ENCODE data around the gene PID1. TPM values are rescaled to one million over a fixed set of nuclear protein-coding genes. Genes with fewer than 3 reads are reported as not detected.

Gene PID1
- total RNA-seq, 4 donors from 2014 or later = 33.1 to 48.6 (median 39.7) TPM

- Histone ChIP-seq H3K27ac (no peak overlapping the region), H3K36me3 (no peaks in the 10 kb centered on the region), H3K4me3 (no peak overlapping the region), H3K9me3 (no peaks in the 10 kb centered on the region), H3K27me3 (no peaks in the 10 kb centered on the region), H3K4me1 (no peaks in the 10 kb centered on the region)
- no peak for TF ChIP-seq POLR2A (IDR thresholded peaks at IDR 0.05)
- TF ChIP-seq EP300 (IDR thresholded peaks at IDR 0.05) = no peak
- no peak for TF ChIP-seq CTCF (IDR thresholded peaks at IDR 0.05)
- no peak for DNase-seq (ENCODE audit: low spot score in 2 of 2)
- WGBS, 2 donors = 93 to 98% methylated on average over 3 of the region's 3 CpGs
Measured at GRCh38 chr2:229160180-229160579, 110.9 kb downstream of the PID1 start.

- no peak overlapping the region for H3K4me3 ChIP-seq
- no peak overlapping the region for H3K27ac ChIP-seq
- TF ChIP-seq EP300 (IDR thresholded peaks at IDR 0.05) (no peak), POLR2A (IDR thresholded peaks at IDR 0.05) (no peak), CTCF (IDR thresholded peaks at IDR 0.05) (no peak)
- WGBS, 2 donors = 68 to 80% methylated on average over 2 of the region's 2 CpGs
- no peaks in the 10 kb centered on the region for H3K4me1 ChIP-seq
- H3K36me3 ChIP-seq = peaks cover 0 to under 1% (median 0%) of the 10 kb centered on the region in 3 donors
- H3K9me3 ChIP-seq = no peaks in the 10 kb centered on the region
- H3K27me3 ChIP-seq = no peaks in the 10 kb centered on the region
- DNase-seq (ENCODE audit: low spot score in 2 of 2) = no peak
Measured at GRCh38 chr2:229159405-229159804, 111.7 kb downstream of the PID1 start.

- WGBS, 2 donors = 90 to 95% methylated on average over 6 of the region's 6 CpGs
- H3K27me3 ChIP-seq = no peaks in the 10 kb centered on the region
- no peak overlapping the region for H3K27ac ChIP-seq
- DNase-seq (ENCODE audit: low spot score in 2 of 2) = no peak
- H3K4me1 ChIP-seq = no peaks in the 10 kb centered on the region
- H3K4me3 ChIP-seq = no peak overlapping the region
- no peaks in the 10 kb centered on the region for H3K9me3 ChIP-seq
- H3K36me3 ChIP-seq = peaks cover 0 to 3% (median 0%) of the 10 kb centered on the region in 3 donors
- TF ChIP-seq POLR2A (IDR thresholded peaks at IDR 0.05) (no peak), CTCF (IDR thresholded peaks at IDR 0.05) (no peak), EP300 (IDR thresholded peaks at IDR 0.05) (no peak)
Measured at GRCh38 chr2:229154381-229154780, 116.7 kb downstream of the PID1 start.

GRCh38 chr2:229153951-229154350 is 117.1 kb downstream of the PID1 start:
- no peak overlapping the region for H3K27ac ChIP-seq
- no peak for DNase-seq (ENCODE audit: low spot score in 2 of 2)
- no peaks in the 10 kb centered on the region for H3K4me1 ChIP-seq
- H3K9me3 ChIP-seq = no peaks in the 10 kb centered on the region
- no peaks in the 10 kb centered on the region for H3K27me3 ChIP-seq
- H3K4me3 ChIP-seq = no peak overlapping the region
- peaks cover 0 to 3% (median 0%) of the 10 kb centered on the region in 3 donors for H3K36me3 ChIP-seq
- no peak for TF ChIP-seq EP300 (IDR thresholded peaks at IDR 0.05)
- no peak for TF ChIP-seq CTCF (IDR thresholded peaks at IDR 0.05)
- TF ChIP-seq POLR2A (IDR thresholded peaks at IDR 0.05) = no peak
- 83 to 87% methylated on average over 4 of the region's 4 CpGs for WGBS, 2 donors

- TF ChIP-seq CTCF (IDR thresholded peaks at IDR 0.05) (no peak), POLR2A (IDR thresholded peaks at IDR 0.05) (no peak), EP300 (IDR thresholded peaks at IDR 0.05) (no peak)
Measured at GRCh38 chr2:229153267-229153666, 117.8 kb downstream of the PID1 start.

More at GRCh38 chr2:229153267-229153666, 117.8 kb downstream of the PID1 start:
- H3K27me3 ChIP-seq = no peaks in the 10 kb centered on the region
- peaks cover 0 to 3% (median 0%) of the 10 kb centered on the region in 3 donors for H3K36me3 ChIP-seq
- DNase-seq (ENCODE audit: low spot score in 2 of 2) = no peak
- no peak overlapping the region for H3K4me3 ChIP-seq
- no peaks in the 10 kb centered on the region for H3K9me3 ChIP-seq
- no peaks in the 10 kb centered on the region for H3K4me1 ChIP-seq
- 37 to 52% methylated on average over 8 of the region's 8 CpGs for WGBS, 2 donors
- no peak overlapping the region for H3K27ac ChIP-seq
